ENCODE results near the gene LARP6. TPM values are rescaled to one million over a fixed set of nuclear protein-coding genes. Genes with fewer than 3 reads are reported as not detected.

Gene LARP6
- total RNA-seq, 1 donor from 2014 or later = 101 TPM

DNA sequence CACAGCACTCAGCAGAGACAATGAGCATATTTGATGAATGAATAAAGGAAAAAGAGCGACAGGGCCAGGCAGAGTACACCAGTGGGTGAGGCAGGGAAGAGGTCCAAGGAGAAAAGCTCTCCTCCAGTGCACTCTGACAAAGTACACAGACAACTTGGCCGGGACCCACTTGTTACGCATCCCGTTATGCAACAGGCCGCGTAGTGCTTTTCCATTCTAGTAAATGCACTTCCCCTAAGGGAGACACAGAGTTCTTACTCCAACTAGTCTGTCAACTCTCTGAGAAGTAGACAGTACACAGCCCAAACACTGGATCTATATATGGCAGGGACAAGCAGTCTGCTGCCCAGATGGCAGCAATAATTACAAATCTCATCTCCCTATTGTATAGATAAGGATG is 18.5 kb downstream of the LARP6 start:
- TF ChIP-seq, protein P1, sequence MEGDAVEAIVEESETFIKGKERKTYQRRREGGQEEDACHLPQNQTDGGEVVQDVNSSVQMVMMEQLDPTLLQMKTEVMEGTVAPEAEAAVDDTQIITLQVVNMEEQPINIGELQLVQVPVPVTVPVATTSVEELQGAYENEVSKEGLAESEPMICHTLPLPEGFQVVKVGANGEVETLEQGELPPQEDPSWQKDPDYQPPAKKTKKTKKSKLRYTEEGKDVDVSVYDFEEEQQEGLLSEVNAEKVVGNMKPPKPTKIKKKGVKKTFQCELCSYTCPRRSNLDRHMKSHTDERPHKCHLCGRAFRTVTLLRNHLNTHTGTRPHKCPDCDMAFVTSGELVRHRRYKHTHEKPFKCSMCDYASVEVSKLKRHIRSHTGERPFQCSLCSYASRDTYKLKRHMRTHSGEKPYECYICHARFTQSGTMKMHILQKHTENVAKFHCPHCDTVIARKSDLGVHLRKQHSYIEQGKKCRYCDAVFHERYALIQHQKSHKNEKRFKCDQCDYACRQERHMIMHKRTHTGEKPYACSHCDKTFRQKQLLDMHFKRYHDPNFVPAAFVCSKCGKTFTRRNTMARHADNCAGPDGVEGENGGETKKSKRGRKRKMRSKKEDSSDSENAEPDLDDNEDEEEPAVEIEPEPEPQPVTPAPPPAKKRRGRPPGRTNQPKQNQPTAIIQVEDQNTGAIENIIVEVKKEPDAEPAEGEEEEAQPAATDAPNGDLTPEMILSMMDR (IDR thresholded peaks at IDR 0.05; ENCODE audit: insufficient read depth, low read length, poor library complexity, severe bottlenecking) = no peak
- Histone ChIP-seq H3K36me3 (ENCODE audit: control insufficient read depth, insufficient read depth, low read length) (peaks cover 3% of the 10 kb centered on the region), H3K27me3 (ENCODE audit: control insufficient read depth, insufficient read depth, low read length) (no peaks in the 10 kb centered on the region), H3K4me3 (ENCODE audit: low read depth, low read length) (no peak overlapping the region)
- DNase-seq (ENCODE audit: low read depth) = no peak

DNA sequence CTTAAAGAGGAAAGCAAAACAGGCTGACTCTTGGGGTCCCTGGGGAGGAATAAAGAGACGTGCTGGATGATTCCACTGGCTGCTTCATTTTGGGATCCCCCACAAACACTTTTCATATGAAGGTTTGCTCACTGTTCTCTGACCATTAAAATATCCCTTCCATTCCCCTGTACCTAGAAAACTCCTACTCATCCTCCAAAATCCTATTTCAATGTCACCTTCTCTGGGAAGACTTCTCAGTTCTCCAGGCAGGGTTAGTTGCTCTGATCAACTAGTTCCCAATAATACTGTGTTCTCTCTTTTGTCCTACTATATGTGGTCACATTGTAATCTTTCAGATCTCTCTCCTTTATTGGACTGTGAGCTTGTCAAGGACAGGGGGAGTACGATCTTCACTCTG is 19.0 kb downstream of the LARP6 start:
- H3K4me3 ChIP-seq (ENCODE audit: low read depth, low read length) = no peak overlapping the region
- no peak for DNase-seq (ENCODE audit: low read depth)
- TF ChIP-seq, protein P1 (IDR thresholded peaks at IDR 0.05; ENCODE audit: insufficient read depth, low read length, poor library complexity, severe bottlenecking) = no peak
- peaks cover 3% of the 10 kb centered on the region for H3K36me3 ChIP-seq (ENCODE audit: control insufficient read depth, insufficient read depth, low read length)
- no peaks in the 10 kb centered on the region for H3K27me3 ChIP-seq (ENCODE audit: control insufficient read depth, insufficient read depth, low read length)

- Histone ChIP-seq H3K36me3 (ENCODE audit: control insufficient read depth, insufficient read depth, low read length) (peaks cover 3% of the 10 kb centered on the region), H3K4me3 (ENCODE audit: low read depth, low read length) (no peak overlapping the region), H3K27me3 (ENCODE audit: control insufficient read depth, insufficient read depth, low read length) (no peaks in the 10 kb centered on the region)
- TF ChIP-seq, protein P1 (IDR thresholded peaks at IDR 0.05; ENCODE audit: insufficient read depth, low read length, poor library complexity, severe bottlenecking) = no peak
- DNase-seq (ENCODE audit: low read depth) = peak; percentile 21
These were observed 19.8 kb downstream of the LARP6 start for GRCh38 chr15:70833861-70834765.

DNA sequence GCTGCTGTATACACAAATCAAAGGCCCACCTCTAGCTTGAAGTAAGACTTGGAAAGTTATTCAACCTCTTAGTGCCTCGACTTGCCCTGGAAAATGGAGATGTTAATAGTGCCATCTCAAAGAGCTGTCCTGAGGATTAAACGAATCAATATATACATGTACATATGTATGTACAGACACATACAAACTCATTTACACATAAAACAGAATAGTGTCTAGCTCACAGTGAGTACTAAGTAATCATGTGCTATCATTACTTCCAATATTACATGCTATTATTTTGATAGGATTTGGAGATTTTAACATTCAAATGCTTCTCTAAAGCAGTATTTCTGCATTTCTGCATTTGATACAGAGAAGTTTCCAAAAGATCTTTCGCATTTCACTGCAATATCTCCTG is 20.5 kb downstream of the LARP6 start:
- Histone ChIP-seq H3K4me3 (ENCODE audit: low read depth, low read length) (no peak overlapping the region), H3K36me3 (ENCODE audit: control insufficient read depth, insufficient read depth, low read length) (peaks cover 3% of the 10 kb centered on the region), H3K27me3 (ENCODE audit: control insufficient read depth, insufficient read depth, low read length) (no peaks in the 10 kb centered on the region)
- DNase-seq (ENCODE audit: low read depth) = no peak
- TF ChIP-seq, protein P1 (IDR thresholded peaks at IDR 0.05; ENCODE audit: insufficient read depth, low read length, poor library complexity, severe bottlenecking) = no peak

- Histone ChIP-seq H3K36me3 (ENCODE audit: control insufficient read depth, insufficient read depth, low read length) (peaks cover 3% of the 10 kb centered on the region), H3K27me3 (ENCODE audit: control insufficient read depth, insufficient read depth, low read length) (no peaks in the 10 kb centered on the region), H3K4me3 (ENCODE audit: low read depth, low read length) (no peak overlapping the region)
- DNase-seq (ENCODE audit: low read depth) = no peak
- TF ChIP-seq, protein P1 (IDR thresholded peaks at IDR 0.05; ENCODE audit: insufficient read depth, low read length, poor library complexity, severe bottlenecking) = no peak
These were observed 21.8 kb downstream of the LARP6 start for GRCh38 chr15:70832176-70832575.

All from kidney epithelial cell (primary cell).